HL-60 (cell line): ENCODE results near the gene RORC.

Experiments used
- GABPA ChIP-seq: IDR thresholded peaks from 2 replicates; pipeline ENCODE4 v1.6.1; 2012; ENCODE audit warnings: low read depth
- POLR2AphosphoS5 ChIP-seq: IDR thresholded peaks from 2 replicates; pipeline ENCODE4 v1.6.1; 2012; ENCODE audit warnings: low read depth
- SPI1 ChIP-seq: IDR thresholded peaks from 2 replicates; pipeline ENCODE4 v1.6.1; 2012; ENCODE audit warnings: low read depth, mild to moderate bottlenecking, borderline replicate concordance
- TF ChIP-seq, protein P1 (sequence below): IDR thresholded peaks from one replicate; pipeline ENCODE4 v1.5.1; 2011; ENCODE audit warnings: low read length, control low read depth, inconsistent platforms; ENCODE audit not compliant: insufficient read depth
- TF ChIP-seq, protein P2 (sequence below): IDR thresholded peaks from 2 replicates; pipeline ENCODE4 v1.6.1; 2012; ENCODE audit warnings: low read depth; ENCODE audit not compliant: insufficient replicate concordance

DNA sequence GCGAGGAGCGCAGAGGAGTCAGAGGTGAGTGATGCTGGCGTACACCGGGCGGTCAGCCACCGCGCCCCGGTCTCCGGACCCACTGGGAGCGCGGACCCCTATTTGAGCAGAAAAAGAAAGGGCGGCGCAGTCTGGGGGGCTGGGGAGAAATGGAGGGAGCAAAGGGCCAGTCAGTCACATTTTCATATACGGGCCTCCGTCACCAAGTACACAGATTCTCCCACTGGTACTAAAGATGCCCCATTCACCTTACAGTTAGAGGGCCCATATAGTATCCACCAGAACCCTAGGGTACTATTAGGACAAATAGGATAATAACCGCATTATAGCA, 7.4 kb upstream of the RORC start:
- TF ChIP-seq, protein P1, sequence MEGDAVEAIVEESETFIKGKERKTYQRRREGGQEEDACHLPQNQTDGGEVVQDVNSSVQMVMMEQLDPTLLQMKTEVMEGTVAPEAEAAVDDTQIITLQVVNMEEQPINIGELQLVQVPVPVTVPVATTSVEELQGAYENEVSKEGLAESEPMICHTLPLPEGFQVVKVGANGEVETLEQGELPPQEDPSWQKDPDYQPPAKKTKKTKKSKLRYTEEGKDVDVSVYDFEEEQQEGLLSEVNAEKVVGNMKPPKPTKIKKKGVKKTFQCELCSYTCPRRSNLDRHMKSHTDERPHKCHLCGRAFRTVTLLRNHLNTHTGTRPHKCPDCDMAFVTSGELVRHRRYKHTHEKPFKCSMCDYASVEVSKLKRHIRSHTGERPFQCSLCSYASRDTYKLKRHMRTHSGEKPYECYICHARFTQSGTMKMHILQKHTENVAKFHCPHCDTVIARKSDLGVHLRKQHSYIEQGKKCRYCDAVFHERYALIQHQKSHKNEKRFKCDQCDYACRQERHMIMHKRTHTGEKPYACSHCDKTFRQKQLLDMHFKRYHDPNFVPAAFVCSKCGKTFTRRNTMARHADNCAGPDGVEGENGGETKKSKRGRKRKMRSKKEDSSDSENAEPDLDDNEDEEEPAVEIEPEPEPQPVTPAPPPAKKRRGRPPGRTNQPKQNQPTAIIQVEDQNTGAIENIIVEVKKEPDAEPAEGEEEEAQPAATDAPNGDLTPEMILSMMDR = no peak
- TF ChIP-seq POLR2AphosphoS5 (no peak), GABPA (no peak), SPI1 (no peak)
- TF ChIP-seq, protein P2, sequence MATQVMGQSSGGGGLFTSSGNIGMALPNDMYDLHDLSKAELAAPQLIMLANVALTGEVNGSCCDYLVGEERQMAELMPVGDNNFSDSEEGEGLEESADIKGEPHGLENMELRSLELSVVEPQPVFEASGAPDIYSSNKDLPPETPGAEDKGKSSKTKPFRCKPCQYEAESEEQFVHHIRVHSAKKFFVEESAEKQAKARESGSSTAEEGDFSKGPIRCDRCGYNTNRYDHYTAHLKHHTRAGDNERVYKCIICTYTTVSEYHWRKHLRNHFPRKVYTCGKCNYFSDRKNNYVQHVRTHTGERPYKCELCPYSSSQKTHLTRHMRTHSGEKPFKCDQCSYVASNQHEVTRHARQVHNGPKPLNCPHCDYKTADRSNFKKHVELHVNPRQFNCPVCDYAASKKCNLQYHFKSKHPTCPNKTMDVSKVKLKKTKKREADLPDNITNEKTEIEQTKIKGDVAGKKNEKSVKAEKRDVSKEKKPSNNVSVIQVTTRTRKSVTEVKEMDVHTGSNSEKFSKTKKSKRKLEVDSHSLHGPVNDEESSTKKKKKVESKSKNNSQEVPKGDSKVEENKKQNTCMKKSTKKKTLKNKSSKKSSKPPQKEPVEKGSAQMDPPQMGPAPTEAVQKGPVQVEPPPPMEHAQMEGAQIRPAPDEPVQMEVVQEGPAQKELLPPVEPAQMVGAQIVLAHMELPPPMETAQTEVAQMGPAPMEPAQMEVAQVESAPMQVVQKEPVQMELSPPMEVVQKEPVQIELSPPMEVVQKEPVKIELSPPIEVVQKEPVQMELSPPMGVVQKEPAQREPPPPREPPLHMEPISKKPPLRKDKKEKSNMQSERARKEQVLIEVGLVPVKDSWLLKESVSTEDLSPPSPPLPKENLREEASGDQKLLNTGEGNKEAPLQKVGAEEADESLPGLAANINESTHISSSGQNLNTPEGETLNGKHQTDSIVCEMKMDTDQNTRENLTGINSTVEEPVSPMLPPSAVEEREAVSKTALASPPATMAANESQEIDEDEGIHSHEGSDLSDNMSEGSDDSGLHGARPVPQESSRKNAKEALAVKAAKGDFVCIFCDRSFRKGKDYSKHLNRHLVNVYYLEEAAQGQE = no peak
